Stimulated activated effector memory CD8-positive, alpha-beta T cell treated with anti-CD3 and anti-CD28 coated beads, Interleukin-12 subunit alpha, Interleukin-12 subunit beta, amount 100 ng/mL, for 72 hours (primary cell): ENCODE data around the gene ZNF516.
A peak's percentile ranks its signal among the peaks of the same experiment; 100 is the strongest.

ENCODE experiments used
- ATAC-seq: fragments of 150-1000 bp; cut with Tn5 transposase; 2 replicates; pipeline ENCODE4 v1.10.0; 2021
- DNase-seq, 2 donors: peaks; one replicate each; pipeline ENCODE4 v3.0.0; 2021 to 2022; ENCODE audit warnings: low spot score in 2 of 2
- H3K27ac Mint-ChIP-seq: one replicate; pipeline ENCODE4 v1.8.0; 2022; ENCODE audit warnings: mild to moderate bottlenecking, mixed read lengths
- H3K36me3 Mint-ChIP-seq: one replicate; pipeline ENCODE4 v1.8.0; 2022; ENCODE audit warnings: mild to moderate bottlenecking, mixed read lengths
- H3K4me1 Mint-ChIP-seq: one replicate; pipeline ENCODE4 v1.8.0; 2022; ENCODE audit warnings: mixed read lengths
- H3K4me3 Mint-ChIP-seq: one replicate; pipeline ENCODE4 v1.8.0; 2022; ENCODE audit warnings: mild to moderate bottlenecking, mixed read lengths
- H3K9me3 Mint-ChIP-seq: one replicate; pipeline ENCODE4 v1.8.0; 2022; ENCODE audit warnings: mixed read lengths

Gene ZNF516

DNA sequence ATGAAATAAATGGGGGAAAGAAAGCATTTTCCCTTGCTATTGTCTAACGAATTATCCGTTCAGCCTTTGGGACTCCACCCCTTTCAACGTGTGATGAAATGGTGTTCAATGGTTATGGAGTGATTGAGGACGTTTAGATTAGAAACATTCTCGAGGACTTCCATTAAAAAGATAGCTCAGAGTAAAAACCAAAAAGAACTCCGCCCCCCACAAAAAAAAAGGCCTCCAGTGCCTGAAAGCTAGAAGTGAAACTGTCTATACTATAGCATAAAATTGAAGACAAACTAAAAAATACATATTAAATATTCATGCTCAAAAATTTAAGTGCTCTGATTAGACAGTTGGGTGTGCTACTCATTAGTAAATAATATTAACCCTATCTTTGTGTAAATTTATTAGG, 3.0 kb upstream of the ZNF516 start:
- H3K9me3 Mint-ChIP-seq: no peaks in the 10 kb centered on the region
- peaks cover 16% of the 10 kb centered on the region for H3K4me1 Mint-ChIP-seq
- no peak overlapping the region for H3K27ac Mint-ChIP-seq
- H3K4me3 Mint-ChIP-seq: no peak overlapping the region
- DNase-seq: no peak
- no peak for ATAC-seq
- peaks cover 11% of the 10 kb centered on the region for H3K36me3 Mint-ChIP-seq

DNA sequence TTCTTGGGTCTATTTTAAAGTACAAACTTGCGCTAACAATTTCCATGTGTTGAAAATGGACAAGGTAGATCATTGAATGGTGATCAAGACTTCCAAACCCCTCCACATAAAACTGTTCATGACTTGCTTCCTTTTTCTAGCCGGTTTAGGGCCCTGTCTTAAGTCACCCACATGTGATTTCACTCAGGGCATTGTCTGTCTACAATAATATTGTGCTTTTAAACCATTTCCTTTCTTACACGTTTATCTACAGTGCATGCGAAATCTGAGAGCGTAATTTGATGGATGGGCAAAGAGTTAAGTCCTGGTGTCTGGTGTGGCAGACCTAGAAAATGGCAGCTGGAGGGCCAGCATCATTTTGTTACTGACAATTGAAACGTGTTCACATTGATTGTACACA, 2.0 kb upstream of the ZNF516 start:
- no peak for ATAC-seq
- no peak for DNase-seq
- Mint-ChIP-seq H3K4me1 (peaks cover 24% of the 10 kb centered on the region), H3K36me3 (peaks cover 17% of the 10 kb centered on the region), H3K9me3 (no peaks in the 10 kb centered on the region), H3K4me3 (no peak overlapping the region), H3K27ac (no peak overlapping the region)

DNA sequence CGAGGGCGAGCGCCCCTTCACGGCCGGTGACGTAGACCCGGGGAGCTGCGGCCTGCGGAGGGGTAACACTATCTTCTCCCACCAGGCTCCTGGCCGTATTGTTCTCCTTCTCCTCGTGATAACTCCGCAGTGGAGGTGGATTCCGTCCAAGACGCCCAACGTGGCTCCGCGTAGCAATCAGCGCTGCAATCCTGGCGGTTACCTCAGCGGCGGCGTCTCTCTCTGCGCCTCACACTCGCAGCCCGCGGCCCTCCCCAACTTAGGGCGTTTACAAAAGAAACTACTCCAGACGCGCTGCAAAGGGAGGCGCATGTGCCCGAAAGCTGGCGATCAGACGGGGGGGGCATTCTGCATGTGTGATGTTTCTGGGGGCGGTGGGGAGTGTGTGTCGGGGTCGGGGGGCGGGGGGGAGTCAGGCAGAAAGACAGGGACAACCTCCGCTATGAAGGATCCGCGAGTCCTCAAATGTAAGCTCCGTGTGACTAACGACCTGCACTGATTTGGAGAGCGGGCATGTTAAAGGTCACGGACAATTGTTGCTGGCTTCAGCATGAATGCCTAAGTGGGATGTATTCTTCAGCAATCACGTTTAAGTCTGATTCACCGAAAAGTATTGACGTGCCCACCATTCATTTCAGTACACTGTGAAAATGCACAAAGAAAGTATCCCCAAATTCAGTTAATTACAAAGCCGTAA, 1.3 kb upstream of the ZNF516 start:
- Mint-ChIP-seq H3K4me3 (peak overlapping the region; percentile 86), H3K27ac (no peak overlapping the region)
- no peak for ATAC-seq

DNA sequence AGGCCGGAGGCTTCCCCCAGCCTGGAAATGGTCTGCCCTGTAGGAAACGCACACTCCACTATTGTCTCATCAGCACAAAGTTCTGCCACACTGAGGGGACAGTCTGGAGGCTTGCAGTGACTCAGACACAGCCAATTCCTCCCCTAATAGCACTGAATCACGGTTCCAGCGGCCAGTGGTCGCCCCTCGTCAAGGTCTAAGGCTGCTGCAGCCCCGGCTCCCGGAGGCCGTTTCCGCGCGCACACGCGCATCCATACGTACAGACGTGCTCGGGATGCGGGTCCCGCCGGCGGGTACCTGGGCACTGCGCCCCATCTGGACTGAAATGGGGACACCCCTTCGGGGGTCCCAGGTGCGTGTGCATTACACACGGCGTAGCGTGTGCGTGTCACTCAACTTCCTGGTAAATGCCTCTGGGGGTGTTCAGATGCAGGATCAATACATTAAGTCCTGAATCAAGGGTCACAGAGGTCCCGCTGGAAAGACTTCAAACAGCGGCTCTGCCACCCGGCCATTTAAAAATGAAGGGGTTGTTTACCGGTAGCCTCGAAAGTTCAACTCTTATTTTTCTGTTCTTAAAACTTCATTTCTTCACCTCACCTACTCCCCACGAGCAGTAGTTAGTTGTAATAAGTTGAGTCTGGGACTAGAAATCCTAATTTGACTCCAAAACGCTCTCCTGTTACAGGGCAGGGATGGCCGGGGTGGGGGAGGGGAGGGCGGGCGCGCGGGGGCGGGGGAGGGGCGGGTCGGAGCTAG, 572 bp upstream of the ZNF516 start:
- no peaks in the 10 kb centered on the region for H3K9me3 Mint-ChIP-seq
- ATAC-seq (peak; percentile 47), DNase-seq (no peak)
- H3K27ac Mint-ChIP-seq: no peak overlapping the region
- peaks cover 17% of the 10 kb centered on the region for H3K36me3 Mint-ChIP-seq
- peak overlapping the region; percentile 86 for H3K4me3 Mint-ChIP-seq
- H3K4me1 Mint-ChIP-seq: peaks cover 31% of the 10 kb centered on the region

More for the DNA sequence above, 1.3 kb upstream of the ZNF516 start:
- Mint-ChIP-seq H3K9me3 (no peaks in the 10 kb centered on the region), H3K4me1 (peaks cover 26% of the 10 kb centered on the region), H3K36me3 (peaks cover 17% of the 10 kb centered on the region)
- no peak for DNase-seq

- Mint-ChIP-seq H3K27ac (peak overlapping the region; percentile 54), H3K4me1 (peaks cover 33% of the 10 kb centered on the region), H3K9me3 (no peaks in the 10 kb centered on the region), H3K4me3 (peak overlapping the region; percentile 86), H3K36me3 (peaks cover 17% of the 10 kb centered on the region)
- no peak for DNase-seq
- no peak for ATAC-seq
Observed at GRCh38 chr18:76494231-76495005, 624 bp downstream of the ZNF516 start.

DNA sequence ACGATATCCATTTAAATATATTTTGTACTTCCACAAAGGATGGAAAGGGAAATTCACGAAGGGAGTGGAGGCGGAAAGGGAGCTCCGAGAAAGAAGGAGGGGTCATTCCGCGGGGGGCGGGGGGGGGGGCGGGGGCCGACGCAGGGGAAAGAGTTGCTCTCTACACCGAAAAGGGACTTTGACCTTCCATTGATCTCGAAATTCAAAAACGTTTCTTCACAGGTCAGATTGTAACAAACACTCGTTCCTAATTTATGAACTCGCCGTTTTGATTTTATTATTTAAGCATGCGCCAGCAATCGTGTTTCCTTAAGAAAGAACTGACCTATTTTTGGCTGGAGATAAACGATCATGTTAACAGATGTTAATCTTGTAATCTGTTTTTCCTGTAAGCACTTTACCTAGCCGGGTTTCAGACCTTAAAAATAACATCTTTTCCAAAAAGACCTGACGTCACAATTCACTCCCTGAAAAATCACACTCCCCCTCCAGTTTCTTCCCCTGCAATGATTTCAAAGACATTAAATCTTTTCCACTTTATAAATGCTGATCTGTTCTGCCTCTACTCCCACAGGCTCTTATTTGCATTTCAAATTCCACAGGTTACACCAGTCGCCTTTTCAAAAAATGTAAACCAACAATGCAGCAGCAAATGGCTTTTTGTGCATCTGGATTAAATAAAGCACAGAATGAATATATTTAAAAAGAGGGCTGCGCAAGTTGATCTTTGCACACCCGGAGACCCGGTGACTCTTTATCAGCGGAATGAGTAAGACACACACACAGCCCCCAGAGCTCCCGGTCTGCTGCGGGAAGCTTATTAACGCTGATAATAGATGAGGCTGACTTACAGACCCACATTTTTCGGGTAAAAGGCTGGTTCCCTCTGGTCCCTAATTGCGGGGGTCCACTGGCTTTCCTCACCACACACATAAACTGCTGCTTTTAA, 1.6 kb downstream of the ZNF516 start:
- ATAC-seq (no peak), DNase-seq (no peak)
- peak overlapping the region; percentile 74 for H3K27ac Mint-ChIP-seq
- H3K4me1 Mint-ChIP-seq: peaks cover 33% of the 10 kb centered on the region
- H3K36me3 Mint-ChIP-seq: peaks cover 17% of the 10 kb centered on the region
- H3K4me3 Mint-ChIP-seq: peak overlapping the region; percentile 86
- no peaks in the 10 kb centered on the region for H3K9me3 Mint-ChIP-seq

- Mint-ChIP-seq H3K4me1 (peaks cover 33% of the 10 kb centered on the region), H3K9me3 (no peaks in the 10 kb centered on the region), H3K4me3 (peak overlapping the region; percentile 86), H3K27ac (peak overlapping the region; percentile 74), H3K36me3 (peaks cover 17% of the 10 kb centered on the region)
- DNase-seq: peak; percentile 95 to 99
- ATAC-seq: peak; percentile 93
Observed at GRCh38 chr18:76492669-76493212, 2.3 kb downstream of the ZNF516 start.

- ATAC-seq (peak; percentile 9), DNase-seq (peak in 1 of 2 donors; percentile 55)
- Mint-ChIP-seq H3K27ac (peak overlapping the region; percentile 74), H3K4me1 (peaks cover 33% of the 10 kb centered on the region), H3K9me3 (no peaks in the 10 kb centered on the region), H3K36me3 (peaks cover 17% of the 10 kb centered on the region), H3K4me3 (peak overlapping the region; percentile 86)
Observed at GRCh38 chr18:76491776-76492668, 3.0 kb downstream of the ZNF516 start.

- no peaks in the 10 kb centered on the region for H3K9me3 Mint-ChIP-seq
- H3K27ac Mint-ChIP-seq: no peak overlapping the region
- H3K4me3 Mint-ChIP-seq: peak overlapping the region; percentile 86
- ATAC-seq (peak; percentile 4), DNase-seq (no peak)
- peaks cover 33% of the 10 kb centered on the region for H3K4me1 Mint-ChIP-seq
- H3K36me3 Mint-ChIP-seq: peaks cover 17% of the 10 kb centered on the region
Observed at GRCh38 chr18:76491473-76491775, 3.6 kb downstream of the ZNF516 start.

- Mint-ChIP-seq H3K4me1 (peaks cover 33% of the 10 kb centered on the region), H3K4me3 (peak overlapping the region; percentile 86), H3K36me3 (peaks cover 17% of the 10 kb centered on the region), H3K27ac (peak overlapping the region; percentile 54), H3K9me3 (no peaks in the 10 kb centered on the region)
- ATAC-seq: no peak
- DNase-seq: no peak
Observed at GRCh38 chr18:76490670-76491472, 4.2 kb downstream of the ZNF516 start.

- DNase-seq: no peak
- Mint-ChIP-seq H3K4me1 (peaks cover 28% of the 10 kb centered on the region), H3K27ac (no peak overlapping the region), H3K36me3 (peaks cover 17% of the 10 kb centered on the region), H3K9me3 (no peaks in the 10 kb centered on the region), H3K4me3 (peak overlapping the region; percentile 86)
- no peak for ATAC-seq
Observed at GRCh38 chr18:76490033-76490432, 5.0 kb downstream of the ZNF516 start.

GRCh38 chr18:76489081-76489480, 6.0 kb downstream of the ZNF516 start:
- no peak for DNase-seq
- Mint-ChIP-seq H3K4me1 (peaks cover 23% of the 10 kb centered on the region), H3K9me3 (no peaks in the 10 kb centered on the region), H3K36me3 (peaks cover 12% of the 10 kb centered on the region), H3K4me3 (no peak overlapping the region), H3K27ac (no peak overlapping the region)
- ATAC-seq: no peak

GRCh38 chr18:76488190-76488589, 6.9 kb downstream of the ZNF516 start:
- Mint-ChIP-seq H3K4me3 (no peak overlapping the region), H3K9me3 (no peaks in the 10 kb centered on the region), H3K4me1 (peaks cover 16% of the 10 kb centered on the region), H3K36me3 (peaks cover 7% of the 10 kb centered on the region), H3K27ac (no peak overlapping the region)
- ATAC-seq (no peak), DNase-seq (no peak)
